GM18868 (cell line): ENCODE results near the gene MCOLN3.
"Not testable (repeated sequence)": the region's sequence is repeated elsewhere in the genome, so short reads cannot be mapped to it uniquely, and the experiment has no call there.

Source experiments
- ATAC-seq: cut with Tn5 transposase; IDR thresholded peaks from one replicate; pipeline ENCODE4 v1.9.1; 2021; ENCODE audit warnings: mild to moderate bottlenecking, moderate library complexity; ENCODE audit not compliant: unreplicated experiment

Gene MCOLN3

DNA sequence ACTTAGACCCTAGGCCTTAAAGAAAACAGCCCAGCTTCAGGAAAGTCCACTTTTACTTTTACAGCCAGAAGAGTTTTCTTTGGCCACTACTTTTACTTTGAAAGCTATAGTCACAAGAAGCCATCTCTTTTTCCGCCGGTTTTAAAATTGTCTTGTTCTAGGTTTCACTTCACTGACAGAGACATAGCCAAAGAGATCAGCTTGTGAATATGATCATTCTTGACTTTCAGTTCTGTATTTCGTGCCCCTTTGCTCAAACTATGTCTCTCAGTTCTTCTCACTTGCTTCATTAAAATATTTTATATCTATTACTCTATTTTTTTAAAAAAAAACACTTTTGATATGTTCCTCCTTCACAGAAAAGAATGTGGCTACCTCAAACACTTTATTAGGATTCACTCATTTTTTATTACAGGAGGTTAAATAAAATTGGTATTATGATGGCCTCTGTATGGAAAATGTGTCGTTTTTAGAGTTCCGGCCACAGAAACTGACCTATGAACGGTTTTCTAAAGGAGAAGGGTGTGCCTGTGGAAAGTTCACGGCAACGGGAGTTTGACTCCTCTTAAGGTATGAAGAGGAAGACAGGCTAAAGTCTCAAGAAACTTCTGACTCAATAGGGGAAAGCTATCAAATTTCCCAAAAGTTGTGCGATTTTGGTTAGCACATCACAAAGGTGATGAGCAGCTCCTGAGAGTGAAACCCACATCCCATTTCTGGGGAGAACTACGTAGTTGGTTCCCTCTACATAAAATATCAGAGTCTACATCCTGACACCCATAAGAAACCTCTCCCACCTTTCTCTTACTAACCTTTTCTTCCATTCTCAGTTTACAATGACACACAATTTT, 52.6 kb downstream of the MCOLN3 start:
- ATAC-seq = peak; percentile 26

DNA sequence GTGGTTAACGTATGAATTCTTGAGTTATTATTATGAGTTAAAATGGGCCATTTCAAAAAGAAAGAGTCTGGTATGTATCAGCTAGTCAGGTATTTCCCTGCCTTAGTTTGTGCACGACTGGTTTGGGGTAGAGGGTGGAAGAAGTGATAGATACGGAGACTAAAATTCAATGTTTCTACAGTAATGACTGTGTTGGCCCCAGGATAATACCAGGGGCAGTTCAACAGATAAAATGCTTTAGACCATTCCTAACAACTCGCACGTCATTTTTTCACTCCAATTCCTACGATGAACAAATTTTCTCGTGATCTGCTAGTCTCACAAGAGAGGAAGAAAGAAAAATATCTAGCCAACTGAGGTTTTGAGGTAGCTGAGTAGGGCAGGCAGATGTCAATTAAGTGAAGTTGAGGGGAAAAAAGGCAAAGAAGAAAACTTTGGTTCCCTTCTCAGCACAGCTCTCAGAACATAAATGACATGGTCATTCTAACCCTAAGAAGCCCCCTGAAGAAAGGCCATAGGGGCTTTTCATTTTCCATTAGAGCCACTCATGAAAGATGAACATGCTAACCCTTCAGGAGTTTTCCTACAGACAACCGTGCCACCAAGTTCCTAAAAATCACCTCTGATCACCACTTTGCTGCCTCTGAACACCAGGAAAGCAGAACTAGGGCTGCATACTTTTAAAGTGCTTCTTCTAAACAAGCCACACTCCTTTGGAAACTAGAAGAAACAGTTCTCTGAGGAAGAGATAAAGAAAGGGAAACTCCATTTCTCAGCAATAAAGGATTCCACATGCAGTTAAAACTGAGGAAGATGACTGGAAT, 57.0 kb downstream of the MCOLN3 start:
- peak; percentile 62 for ATAC-seq

DNA sequence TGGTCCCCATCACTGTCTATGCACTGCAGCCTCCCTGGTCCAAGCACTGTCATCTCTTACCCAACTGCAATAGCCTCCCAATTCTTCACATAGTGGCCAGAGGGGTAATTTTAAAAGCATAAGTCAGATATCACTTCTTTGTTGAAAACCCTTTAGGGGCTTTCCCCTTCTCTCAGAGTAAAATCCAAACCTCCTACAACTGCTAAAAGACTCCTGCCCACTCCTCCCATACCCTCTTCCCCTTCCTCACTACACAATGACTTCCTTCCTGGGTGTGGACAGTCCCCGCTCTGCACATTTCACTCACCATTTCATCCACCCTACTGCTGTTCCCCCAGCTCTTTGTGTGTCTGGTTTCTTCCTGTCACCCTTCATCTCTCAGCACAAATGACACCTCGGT, 59.7 kb downstream of the MCOLN3 start:
- peak; percentile 58 for ATAC-seq

DNA sequence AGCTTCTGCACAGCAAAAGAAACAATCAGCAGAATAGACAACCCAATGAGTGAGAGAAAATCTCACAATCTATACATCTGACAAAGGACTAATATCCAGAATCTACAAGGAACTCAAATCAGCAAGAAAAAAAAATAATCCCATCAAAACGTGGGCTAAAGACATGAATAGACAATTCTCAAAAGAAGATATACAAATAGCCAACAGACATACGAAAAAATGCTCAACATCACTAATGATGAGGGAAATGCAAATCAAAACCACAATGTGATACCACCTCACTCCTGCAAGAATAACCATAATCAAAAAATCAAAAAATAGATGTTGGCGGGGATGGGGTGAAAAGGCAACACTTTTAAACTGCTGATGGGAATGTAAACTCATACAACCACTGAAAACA, 61.7 kb downstream of the MCOLN3 start:
- ATAC-seq = not testable (repeated sequence)

DNA sequence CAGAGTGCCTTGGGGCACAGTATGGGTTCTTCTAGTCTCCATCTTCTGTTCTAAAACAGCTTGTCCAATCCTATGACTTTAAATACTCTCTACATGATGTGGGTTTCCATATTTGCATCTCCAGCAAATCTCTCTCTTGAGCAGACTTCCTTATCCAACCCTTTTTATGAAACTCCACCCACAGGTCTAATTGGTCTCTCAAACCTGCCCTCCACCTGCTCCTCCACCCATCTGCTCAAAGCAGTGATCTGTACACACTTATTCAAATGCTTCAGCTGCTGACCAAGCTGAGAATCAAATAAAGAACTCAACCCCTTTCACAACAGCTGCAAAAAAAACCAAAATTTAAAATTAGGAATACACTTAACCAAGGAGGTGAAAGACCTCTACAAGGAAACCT, 62.9 kb downstream of the MCOLN3 start:
- ATAC-seq = no peak

DNA sequence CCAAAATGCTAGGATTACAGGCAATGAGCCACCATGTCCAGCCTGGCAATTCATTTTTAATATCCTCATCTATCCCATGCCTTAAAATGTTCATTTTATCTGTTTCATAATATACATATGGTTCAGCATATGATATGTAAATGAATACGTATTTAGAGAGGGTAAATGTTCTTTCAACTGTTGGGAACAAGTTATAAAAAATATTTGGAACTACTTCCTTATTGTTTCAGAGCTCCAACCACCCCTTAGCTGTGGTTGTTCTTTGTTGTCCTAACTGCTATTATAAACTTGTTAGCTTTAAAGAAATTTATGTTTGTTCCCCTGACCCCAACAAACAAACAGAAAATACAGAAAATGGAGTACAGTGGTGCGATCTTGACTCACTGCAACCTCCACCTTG, 65.9 kb downstream of the MCOLN3 start:
- no peak for ATAC-seq

DNA sequence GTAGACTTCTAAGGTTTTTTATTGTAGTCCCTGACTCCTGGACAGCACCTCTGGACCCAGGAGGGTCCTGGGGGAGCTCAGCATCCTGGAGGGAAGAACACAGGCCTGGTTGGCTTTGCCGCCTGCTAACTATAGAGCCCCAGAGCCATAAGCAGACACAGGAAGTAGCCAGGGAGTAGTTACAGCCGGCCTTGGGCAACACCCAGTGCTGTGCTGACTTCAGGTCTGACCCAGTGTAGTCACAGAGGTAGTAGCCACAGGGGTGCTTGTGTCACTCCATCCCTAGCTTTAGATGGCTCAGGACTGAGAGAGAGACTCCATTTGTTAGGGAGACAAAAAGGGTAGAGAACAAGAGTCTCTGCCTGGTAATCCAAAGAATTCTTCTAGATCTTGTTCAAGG, 73.3 kb downstream of the MCOLN3 start:
- ATAC-seq = peak; percentile 23

DNA sequence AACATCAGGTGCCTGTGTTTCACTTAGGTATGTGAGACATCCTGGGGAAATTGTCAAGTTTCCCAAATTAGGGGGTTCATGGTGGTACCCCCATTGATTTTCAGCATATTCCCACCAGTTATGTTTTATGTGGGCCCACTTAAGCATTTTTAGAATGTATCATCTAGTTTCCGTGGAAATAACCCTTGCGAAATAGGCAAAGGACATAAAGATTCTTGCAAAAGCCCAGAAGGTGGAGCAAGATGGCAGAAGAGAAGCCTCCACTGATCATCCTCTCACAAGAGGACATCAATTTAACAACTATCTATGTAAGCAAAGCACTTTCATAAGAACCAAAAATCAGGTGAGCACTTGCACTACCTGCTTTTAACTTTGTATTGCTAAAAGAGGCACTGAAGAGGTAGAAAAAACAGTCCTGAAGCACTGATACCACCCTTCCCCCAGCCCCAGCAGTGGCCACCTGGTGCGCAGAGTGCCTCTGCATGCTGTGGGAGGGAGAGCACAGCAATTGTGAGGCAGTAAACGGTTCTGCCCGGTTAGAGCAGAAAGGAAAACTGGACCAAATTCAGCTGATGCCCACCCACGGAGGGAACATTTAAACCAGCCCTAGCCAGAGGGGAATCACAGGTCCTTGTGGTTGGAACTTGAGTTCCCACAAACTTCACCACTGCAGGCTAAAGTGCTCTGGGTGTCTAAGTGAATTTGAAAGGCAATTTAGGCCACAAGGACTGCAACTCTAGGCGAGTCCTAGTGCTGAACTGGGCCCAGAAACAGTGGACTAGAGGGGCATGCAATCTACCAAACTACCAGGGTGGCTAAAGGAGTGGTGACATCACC, 74.6 kb downstream of the MCOLN3 start:
- peak; percentile 40 for ATAC-seq

DNA sequence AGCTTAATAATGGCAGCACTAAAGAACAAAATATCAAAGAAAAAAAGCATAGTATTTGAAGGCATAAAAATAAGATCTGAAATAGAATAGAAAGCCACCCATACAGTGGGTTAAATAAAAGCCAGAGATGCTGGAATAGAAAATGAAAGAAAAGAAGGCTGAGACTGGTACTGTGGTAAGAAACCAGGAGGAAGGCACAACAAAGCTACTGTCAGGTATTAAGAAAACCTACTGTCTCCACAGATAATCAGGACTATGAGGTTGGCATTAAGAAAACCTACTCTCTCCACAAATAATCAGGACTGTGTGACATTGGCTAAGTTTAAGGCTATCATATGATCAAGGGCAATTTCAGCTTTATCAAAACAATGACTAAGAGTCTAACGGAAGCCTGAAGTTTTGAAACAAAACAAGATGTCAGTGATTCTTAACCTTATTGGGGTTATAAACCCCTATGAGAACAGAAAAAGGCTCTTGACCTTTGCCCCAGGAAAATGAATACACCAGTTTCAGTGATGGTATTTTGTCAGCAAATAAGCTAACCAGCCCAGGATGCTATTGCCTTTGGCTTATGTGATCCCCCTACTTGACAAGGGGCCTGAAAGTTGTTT, 75.8 kb downstream of the MCOLN3 start:
- peak; percentile 15 for ATAC-seq

DNA sequence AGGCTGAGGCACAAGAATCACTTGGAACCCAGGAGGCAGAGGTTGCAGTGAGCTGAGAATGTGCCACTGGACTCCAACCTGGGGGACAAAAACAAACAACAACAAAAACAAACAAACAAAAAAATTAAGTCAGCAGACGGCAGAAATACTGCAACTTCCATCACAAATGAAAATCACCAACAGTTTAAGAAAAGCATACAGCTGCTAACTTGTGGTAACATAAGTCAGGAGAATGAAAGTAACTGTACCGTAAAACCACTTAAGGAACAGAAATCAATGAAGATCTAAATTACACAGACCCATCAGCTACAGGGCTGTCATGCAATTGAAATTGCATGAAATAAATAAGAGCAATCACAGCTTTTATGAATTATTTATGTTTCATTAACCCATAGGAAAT, 76.3 kb downstream of the MCOLN3 start:
- ATAC-seq = peak; percentile 22

DNA sequence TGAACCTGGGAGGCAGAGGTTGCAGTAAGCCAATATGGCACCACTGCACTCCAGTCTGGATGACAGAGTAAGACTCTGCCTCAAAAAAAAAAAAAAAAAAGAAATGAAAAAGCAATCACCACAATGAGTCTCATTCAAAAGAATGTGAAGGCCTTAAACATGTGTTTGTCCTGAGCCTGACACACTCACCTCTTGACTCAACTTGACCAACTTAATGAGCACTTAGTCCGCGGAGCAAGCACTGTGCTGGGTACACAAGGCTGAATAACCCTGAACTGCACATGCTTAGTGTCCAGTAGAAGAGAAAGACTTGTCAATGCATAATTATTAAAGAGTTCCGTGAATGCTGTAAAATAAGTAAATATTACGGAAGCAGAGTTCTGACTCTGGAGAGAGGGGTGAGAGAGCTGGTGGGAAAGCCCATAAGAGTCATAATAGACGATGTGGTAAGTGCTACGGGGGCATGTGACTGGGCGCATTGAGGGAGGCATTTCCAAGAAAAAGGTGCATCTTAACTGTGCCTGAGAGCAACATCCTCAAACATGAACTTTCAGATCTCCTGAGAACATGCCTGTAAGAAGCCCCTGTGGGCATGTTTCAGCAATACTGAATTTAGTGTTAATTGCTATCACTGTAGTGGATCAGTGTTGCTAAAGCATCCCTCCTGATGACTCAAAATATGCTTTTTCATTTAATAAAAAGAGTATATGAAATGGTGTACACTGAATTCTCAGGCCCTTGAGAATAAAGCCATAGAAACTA, 78.6 kb downstream of the MCOLN3 start:
- ATAC-seq = peak; percentile 64

DNA sequence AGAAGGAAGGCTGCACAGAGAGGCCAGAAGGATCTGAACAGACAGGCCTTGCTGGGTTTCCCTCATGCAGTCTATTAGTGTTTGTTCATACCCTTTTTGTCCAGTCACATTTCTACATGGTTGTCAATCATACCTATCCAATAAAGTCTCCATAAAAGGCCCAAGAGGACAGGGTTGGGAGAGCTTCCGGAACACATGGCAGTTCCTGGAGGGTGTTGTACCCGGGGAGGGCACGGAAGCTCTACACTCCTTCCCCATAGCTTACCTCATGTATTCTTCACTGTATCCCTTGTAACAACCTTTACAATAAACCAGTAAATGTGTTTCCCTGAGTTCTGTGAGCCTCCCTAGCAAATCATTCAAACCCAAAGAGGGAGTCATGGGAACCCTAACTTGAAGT, 79.4 kb downstream of the MCOLN3 start:
- no peak for ATAC-seq

DNA sequence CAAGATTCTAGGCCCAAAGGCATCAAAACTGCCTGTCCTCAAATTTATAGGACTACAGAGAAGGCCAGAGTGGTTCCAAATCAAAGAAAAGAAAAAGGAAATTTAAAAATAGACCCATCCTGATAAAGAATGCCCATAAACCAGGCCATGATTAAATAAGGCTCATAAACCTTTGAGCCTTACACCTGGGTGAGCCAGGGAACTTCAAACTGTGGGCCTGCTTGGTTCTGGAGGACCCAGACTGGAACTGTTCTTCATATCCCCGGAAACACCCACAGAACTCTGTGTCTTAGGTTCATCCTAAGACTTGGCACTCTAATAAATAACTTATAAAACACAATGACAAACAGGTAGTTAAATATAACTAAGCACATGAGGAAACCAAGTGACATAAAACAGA, 80.2 kb downstream of the MCOLN3 start:
- ATAC-seq = no peak
